Panc1 (cell line): ENCODE results near the gene TAF6. TPM values are rescaled to one million over a fixed set of nuclear protein-coding genes. Genes with fewer than 3 reads are reported as not detected.

Experiments used
- ATAC-seq: fragments of 200-7000 bp; cut with Tn5 transposase; 2 replicates; pipeline ENCODE4 v1.9.1; 2020; ENCODE audit warnings: mild to moderate bottlenecking, moderate library complexity
- BruUV-seq: library from RNA; stranded (reverse); fragments of 400-500 nt; replicated peaks from 2 replicates; lab custom pipeline; 2021; lab: Mats Ljungman, UMichigan
- CTCF ChIA-PET: fragments of 300-600 bp; sonication (Branson Sonifier 250); formaldehyde crosslinking; loops from one replicate; lab custom pipeline; 2022; ENCODE audit warnings: antibody characterized with exemption; lab: Charles Lee
- POLR2A ChIA-PET: fragments of 300-600 bp; sonication (Branson Sonifier 250); formaldehyde crosslinking; loops from one replicate; lab custom pipeline; 2022; ENCODE audit warnings: antibody characterized with exemption; lab: Charles Lee
- DNase-seq: peaks from one replicate; pipeline ENCODE4 v3.0.0-alpha.2; 2010; ENCODE audit warnings: low read depth, low spot score
- H3K27ac ChIP-seq: 2 replicates; pipeline ENCODE4 v1.5.1; 2011; ENCODE audit warnings: mild to moderate bottlenecking, low read length, inconsistent platforms
- H3K27me3 ChIP-seq: fragments of 200-500 bp; sonication (Bioruptor generic); 2 replicates; pipeline ENCODE4 v1.6.0; 2014; ENCODE audit warnings: low read length, inconsistent platforms; ENCODE audit not compliant: control insufficient read depth, insufficient read depth
- H3K36me3 ChIP-seq: fragments of 200-500 bp; sonication (Bioruptor generic); 2 replicates; pipeline ENCODE4 v1.5.1; 2014; ENCODE audit warnings: inconsistent platforms, mild to moderate bottlenecking, low read length, moderate library complexity; ENCODE audit not compliant: control insufficient read depth, insufficient read depth
- H3K4me1 ChIP-seq: 2 replicates; pipeline ENCODE4 v1.5.1; 2011; ENCODE audit warnings: inconsistent platforms, mild to moderate bottlenecking, low read length, moderate library complexity; ENCODE audit not compliant: control insufficient read depth, insufficient read depth
- H3K4me3 ChIP-seq, 2 experiments: 2 replicates each; pipeline ENCODE4 v1.5.1; 2011 to 2012; ENCODE audit warnings: low read depth in 2 of 2, low read length in 2 of 2, mild to moderate bottlenecking in 2 of 2, inconsistent platforms in 1 of 2, moderate library complexity in 1 of 2
- H3K9me3 ChIP-seq: fragments of 200-500 bp; sonication (Bioruptor generic); 2 replicates; pipeline ENCODE4 v1.5.1; 2014; ENCODE audit warnings: low read depth, mild to moderate bottlenecking, inconsistent platforms, low read length, moderate library complexity; ENCODE audit not compliant: control insufficient read depth, insufficient read depth
- POLR2AphosphoS5 ChIP-seq: IDR thresholded peaks from 2 replicates; pipeline ENCODE4 v1.6.1; 2012; ENCODE audit warnings: mild to moderate bottlenecking, low read depth, low read length, moderate library complexity
- SIN3A ChIP-seq: IDR thresholded peaks from 2 replicates; pipeline ENCODE4 v1.6.1; 2012; ENCODE audit warnings: low read depth, mild to moderate bottlenecking, low read length, moderate library complexity, borderline replicate concordance; ENCODE audit not compliant: insufficient read depth
- TCF7L2 ChIP-seq: IDR thresholded peaks from 2 replicates; pipeline ENCODE4 v1.6.1; 2011; ENCODE audit warnings: mild to moderate bottlenecking, low read depth, low read length, inconsistent platforms
- in situ Hi-C: cut with HindIII; loops from 2 replicates; pipeline ENCODE4 v1.10.0; 2016; ENCODE audit warnings: low sequenced_read_pairs, low pct_unique_long_range_greater_than_20kb
- intact Hi-C: fragments of 100-400 bp; cut with micrococcal nuclease; formaldehyde crosslinking; loops from one replicate; pipeline ENCODE4 v1.10.0; 2022; ENCODE audit not compliant: unreplicated experiment
- total RNA-seq: library from RNA; stranded (reverse); gene quantifications from one replicate; pipeline ENCODE4 v1.2.1, GENCODE V29; 2021; ENCODE audit not compliant: unreplicated experiment
- TF ChIP-seq, protein P1 (sequence below): fragments of 450-650 bp; IDR thresholded peaks from 2 replicates; pipeline ENCODE4 v1.5.1; 2017; ENCODE audit warnings: mild to moderate bottlenecking
- TF ChIP-seq, protein P2 (sequence below), 2 experiments: IDR thresholded peaks; 2 replicates each; pipeline ENCODE4 v1.6.1; 2011 to 2012; ENCODE audit warnings: low read depth in 2 of 2, control low read depth in 1 of 2, low read length in 1 of 2, mild to moderate bottlenecking in 1 of 2, moderate library complexity in 1 of 2; ENCODE audit not compliant: insufficient read depth in 1 of 2

The TAF6 gene
- total RNA-seq, 1 experiment from 2014 or later = 92.3 TPM

DNA sequence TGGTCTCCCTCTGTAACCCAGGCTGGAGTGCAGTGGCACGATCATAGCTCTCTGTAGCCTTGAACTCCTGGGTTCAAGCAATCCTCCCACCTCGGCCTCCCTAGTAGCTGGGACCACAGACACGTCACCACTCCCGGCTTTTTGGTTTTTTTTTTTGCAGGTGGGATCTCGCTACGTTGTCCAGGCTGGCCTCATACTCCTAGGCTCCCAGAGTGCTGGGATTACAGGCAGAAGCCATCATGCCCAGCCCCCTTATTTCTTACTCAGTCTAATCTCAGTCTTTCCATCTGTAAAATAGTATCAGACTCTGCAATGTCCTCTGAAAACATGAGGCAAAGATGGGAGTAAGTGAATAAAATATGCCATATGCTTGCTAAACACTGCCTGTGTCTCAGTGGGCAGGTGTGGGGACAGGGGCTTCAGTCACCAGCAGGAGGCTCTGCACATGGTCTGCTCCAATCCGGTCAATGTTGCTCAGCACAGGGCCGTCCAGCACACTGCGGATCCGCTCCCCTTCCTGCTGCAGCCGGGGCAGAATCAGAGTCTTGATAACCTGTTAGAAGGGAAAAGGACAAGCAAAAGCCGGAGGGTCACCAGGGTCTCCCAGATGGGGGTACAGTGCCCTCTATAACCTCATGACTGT is 9.5 kb downstream of the TAF6 start:
- peak; percentile 59 for ATAC-seq
- Histone ChIP-seq H3K9me3 (no peaks in the 10 kb centered on the region), H3K27ac (no peak overlapping the region), H3K4me1 (no peaks in the 10 kb centered on the region), H3K36me3 (no peaks in the 10 kb centered on the region; the same call in 1 of the 2 replicates), H3K4me3 (no peak overlapping the region), H3K27me3 (no peaks in the 10 kb centered on the region)
- no TSS peak for BruUV-seq
- intact Hi-C loops = no loop called here
- in situ Hi-C loops = no loop called here
- POLR2A ChIA-PET = no interaction called here
- DNase-seq = no peak
- CTCF ChIA-PET = no interaction called here
- TF ChIP-seq TCF7L2 (no peak), POLR2AphosphoS5 (no peak), SIN3A (no peak)
- TF ChIP-seq, protein P1, sequence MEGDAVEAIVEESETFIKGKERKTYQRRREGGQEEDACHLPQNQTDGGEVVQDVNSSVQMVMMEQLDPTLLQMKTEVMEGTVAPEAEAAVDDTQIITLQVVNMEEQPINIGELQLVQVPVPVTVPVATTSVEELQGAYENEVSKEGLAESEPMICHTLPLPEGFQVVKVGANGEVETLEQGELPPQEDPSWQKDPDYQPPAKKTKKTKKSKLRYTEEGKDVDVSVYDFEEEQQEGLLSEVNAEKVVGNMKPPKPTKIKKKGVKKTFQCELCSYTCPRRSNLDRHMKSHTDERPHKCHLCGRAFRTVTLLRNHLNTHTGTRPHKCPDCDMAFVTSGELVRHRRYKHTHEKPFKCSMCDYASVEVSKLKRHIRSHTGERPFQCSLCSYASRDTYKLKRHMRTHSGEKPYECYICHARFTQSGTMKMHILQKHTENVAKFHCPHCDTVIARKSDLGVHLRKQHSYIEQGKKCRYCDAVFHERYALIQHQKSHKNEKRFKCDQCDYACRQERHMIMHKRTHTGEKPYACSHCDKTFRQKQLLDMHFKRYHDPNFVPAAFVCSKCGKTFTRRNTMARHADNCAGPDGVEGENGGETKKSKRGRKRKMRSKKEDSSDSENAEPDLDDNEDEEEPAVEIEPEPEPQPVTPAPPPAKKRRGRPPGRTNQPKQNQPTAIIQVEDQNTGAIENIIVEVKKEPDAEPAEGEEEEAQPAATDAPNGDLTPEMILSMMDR = no peak
- TF ChIP-seq, protein P2, sequence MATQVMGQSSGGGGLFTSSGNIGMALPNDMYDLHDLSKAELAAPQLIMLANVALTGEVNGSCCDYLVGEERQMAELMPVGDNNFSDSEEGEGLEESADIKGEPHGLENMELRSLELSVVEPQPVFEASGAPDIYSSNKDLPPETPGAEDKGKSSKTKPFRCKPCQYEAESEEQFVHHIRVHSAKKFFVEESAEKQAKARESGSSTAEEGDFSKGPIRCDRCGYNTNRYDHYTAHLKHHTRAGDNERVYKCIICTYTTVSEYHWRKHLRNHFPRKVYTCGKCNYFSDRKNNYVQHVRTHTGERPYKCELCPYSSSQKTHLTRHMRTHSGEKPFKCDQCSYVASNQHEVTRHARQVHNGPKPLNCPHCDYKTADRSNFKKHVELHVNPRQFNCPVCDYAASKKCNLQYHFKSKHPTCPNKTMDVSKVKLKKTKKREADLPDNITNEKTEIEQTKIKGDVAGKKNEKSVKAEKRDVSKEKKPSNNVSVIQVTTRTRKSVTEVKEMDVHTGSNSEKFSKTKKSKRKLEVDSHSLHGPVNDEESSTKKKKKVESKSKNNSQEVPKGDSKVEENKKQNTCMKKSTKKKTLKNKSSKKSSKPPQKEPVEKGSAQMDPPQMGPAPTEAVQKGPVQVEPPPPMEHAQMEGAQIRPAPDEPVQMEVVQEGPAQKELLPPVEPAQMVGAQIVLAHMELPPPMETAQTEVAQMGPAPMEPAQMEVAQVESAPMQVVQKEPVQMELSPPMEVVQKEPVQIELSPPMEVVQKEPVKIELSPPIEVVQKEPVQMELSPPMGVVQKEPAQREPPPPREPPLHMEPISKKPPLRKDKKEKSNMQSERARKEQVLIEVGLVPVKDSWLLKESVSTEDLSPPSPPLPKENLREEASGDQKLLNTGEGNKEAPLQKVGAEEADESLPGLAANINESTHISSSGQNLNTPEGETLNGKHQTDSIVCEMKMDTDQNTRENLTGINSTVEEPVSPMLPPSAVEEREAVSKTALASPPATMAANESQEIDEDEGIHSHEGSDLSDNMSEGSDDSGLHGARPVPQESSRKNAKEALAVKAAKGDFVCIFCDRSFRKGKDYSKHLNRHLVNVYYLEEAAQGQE (IDR thresholded peaks at IDR 0.05; ENCODE audit: insufficient read depth in 1 of 2, low read depth in 2 of 2, low read length in 1 of 2) = no peak

DNA sequence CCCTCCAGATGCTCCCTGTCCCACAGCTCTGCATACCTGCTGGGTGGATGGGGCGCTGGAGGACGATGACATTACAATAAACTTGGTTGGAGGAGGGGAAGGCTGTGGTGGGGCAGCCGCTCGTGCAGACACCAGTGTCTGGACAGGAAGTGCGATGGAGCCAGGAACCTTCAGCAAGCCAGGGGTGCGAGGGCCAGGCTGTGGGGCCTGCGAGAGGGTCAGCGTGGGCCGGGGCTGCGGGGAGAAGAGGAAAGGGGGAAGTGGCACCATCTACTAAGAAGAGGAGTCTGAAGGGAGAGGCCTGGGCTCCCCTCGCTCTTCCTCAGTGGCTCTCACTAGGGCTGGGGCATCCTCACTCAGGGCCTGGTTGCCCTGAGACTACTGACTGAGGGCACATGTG is 11.3 kb downstream of the TAF6 start:
- BruUV-seq = no TSS peak
- TF ChIP-seq SIN3A (no peak), POLR2AphosphoS5 (no peak), TCF7L2 (no peak)
- TF ChIP-seq, protein P1 = no peak
- TF ChIP-seq, protein P2 (IDR thresholded peaks at IDR 0.05; ENCODE audit: insufficient read depth in 1 of 2, low read depth in 2 of 2, low read length in 1 of 2) = no peak

More for the DNA sequence above, 11.3 kb downstream of the TAF6 start:
- H3K36me3 ChIP-seq = no peaks in the 10 kb centered on the region
- CTCF ChIA-PET = no interaction called here
- POLR2A ChIA-PET = no interaction called here
- ATAC-seq = no peak
- in situ Hi-C loops = no loop called here
- H3K9me3 ChIP-seq = no peaks in the 10 kb centered on the region
- DNase-seq = no peak
- H3K4me1 ChIP-seq = no peaks in the 10 kb centered on the region
- no peak overlapping the region for H3K4me3 ChIP-seq
- H3K27ac ChIP-seq = no peak overlapping the region
- no peaks in the 10 kb centered on the region for H3K27me3 ChIP-seq
- intact Hi-C loops = no loop called here
